Retinal pigment epithelial cell (primary cell): ENCODE results near the gene INSIG2.

Experiments
- DNase-seq: peaks from one replicate; pipeline ENCODE4 v3.0.0-alpha.2; 2010; ENCODE audit warnings: low read depth
- H3K4me3 ChIP-seq: 2 replicates; pipeline ENCODE4 v1.5.1; 2011; ENCODE audit warnings: mild to moderate bottlenecking, low read length, control low read depth, moderate library complexity
- TF ChIP-seq, protein P1 (sequence below): conservative IDR thresholded peaks from 2 replicates; pipeline ENCODE4 v1.5.1; 2011; ENCODE audit warnings: low read depth, low read length, control low read depth, inconsistent platforms

The INSIG2 gene

DNA sequence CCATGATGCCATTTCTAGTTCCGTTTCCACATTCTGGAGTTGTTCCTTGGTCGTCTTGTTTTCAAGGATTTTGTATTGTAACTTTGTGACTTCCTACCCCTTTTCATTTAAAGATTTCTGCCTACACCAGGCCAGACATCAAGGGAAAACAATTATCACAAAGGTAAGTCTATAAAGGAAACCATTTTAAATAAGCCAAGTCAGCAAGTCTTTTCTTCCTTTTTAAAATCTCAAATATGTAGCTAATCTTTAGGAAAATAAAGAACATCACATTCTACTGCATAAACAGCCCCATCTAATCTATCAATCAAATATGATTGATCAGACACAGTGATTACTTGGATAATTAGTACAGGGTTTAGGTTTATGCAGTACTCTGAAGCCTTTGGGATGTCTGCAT lies 35.8 kb upstream of the INSIG2 start:
- TF ChIP-seq, protein P1, sequence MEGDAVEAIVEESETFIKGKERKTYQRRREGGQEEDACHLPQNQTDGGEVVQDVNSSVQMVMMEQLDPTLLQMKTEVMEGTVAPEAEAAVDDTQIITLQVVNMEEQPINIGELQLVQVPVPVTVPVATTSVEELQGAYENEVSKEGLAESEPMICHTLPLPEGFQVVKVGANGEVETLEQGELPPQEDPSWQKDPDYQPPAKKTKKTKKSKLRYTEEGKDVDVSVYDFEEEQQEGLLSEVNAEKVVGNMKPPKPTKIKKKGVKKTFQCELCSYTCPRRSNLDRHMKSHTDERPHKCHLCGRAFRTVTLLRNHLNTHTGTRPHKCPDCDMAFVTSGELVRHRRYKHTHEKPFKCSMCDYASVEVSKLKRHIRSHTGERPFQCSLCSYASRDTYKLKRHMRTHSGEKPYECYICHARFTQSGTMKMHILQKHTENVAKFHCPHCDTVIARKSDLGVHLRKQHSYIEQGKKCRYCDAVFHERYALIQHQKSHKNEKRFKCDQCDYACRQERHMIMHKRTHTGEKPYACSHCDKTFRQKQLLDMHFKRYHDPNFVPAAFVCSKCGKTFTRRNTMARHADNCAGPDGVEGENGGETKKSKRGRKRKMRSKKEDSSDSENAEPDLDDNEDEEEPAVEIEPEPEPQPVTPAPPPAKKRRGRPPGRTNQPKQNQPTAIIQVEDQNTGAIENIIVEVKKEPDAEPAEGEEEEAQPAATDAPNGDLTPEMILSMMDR = no peak
- no peak overlapping the region for H3K4me3 ChIP-seq
- no peak for DNase-seq

DNA sequence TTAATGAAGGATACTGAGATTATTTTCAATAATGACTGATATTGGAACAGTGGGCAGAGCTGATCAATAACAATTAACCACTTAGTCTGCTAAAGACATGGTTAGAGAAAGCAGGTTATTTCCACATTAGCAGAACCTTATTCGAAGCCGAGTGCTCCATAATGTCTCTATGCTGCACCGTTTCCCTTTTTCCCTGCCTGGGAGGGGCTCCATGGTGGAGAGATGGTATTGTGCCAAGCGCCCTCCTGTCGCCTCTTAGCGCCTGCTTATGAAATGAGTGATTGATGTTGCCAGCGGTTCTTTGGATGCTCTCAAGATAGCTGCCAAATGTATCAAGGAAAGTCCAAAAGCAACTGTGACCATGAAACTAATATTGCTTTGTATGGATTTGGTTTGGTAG lies 34.6 kb upstream of the INSIG2 start:
- no peak overlapping the region for H3K4me3 ChIP-seq
- TF ChIP-seq, protein P1 = no peak
- no peak for DNase-seq

DNA sequence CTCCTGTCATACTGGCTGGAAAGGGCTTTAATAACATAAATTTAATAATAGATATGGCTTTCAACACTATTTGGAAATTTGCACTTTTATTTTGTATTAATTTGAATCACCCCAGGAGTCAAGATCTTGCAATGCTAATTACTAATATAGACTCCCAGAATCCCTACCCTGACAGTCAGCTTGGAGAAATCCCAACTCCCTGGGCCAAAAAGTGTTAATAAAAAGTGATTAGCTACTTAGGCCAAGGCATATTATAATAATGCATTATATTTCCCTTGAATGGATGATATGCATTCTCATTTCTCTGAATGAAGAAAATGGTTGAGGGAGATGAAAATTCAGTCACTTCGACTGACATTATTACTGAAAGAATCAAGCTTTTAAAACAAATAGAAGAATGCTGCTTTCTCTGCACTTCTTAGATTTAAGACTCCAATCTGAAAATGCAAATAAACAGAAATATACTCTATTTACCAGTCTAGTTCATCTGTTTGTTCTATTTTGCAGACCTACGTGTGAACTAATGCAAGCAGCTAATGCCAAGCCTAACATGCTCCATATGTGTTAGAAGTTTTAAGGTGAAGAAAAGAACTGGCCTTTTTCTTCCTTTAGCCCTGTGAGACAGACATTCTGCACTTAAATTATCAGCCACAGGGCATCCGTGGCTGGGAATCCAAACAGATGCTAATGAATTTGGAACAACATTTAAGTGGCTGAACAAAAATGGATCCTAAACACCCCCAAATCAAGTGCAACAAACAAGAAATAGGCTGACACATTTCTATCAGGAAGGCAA lies 33.9 kb upstream of the INSIG2 start:
- no peak for DNase-seq
- TF ChIP-seq, protein P1 = no peak
- H3K4me3 ChIP-seq = no peak overlapping the region

DNA sequence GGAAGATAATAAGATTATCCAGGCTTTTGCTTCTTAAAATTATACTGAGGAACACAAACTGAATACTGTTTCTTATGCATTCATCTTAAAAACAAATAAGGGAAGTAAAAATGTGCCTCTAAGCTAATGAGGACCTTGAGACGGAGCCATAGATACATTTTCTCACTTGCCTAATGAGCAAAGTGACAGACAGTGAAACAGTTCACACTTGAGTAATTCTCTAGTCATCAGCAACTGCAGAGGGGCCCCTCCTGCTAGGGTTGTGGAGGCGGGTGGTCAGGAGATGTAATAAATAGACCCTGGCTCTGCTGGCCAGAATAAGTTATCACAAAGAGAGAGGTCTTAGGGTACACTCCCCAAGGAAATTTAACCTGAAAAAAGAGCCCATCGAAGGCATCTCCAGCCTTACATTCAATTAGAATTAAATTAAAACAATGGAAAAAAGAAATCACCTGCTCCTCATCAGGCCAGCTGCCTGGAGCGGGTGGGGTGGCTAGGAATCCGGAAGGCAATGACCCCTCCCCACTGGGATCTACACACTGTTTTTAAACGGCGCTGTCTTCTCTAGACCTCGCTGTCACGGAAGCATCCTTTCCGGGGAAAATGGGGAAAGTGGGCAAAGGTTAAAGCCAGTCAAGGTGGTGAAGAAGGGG lies 32.6 kb upstream of the INSIG2 start:
- TF ChIP-seq, protein P1 = no peak
- H3K4me3 ChIP-seq = no peak overlapping the region
- no peak for DNase-seq

DNA sequence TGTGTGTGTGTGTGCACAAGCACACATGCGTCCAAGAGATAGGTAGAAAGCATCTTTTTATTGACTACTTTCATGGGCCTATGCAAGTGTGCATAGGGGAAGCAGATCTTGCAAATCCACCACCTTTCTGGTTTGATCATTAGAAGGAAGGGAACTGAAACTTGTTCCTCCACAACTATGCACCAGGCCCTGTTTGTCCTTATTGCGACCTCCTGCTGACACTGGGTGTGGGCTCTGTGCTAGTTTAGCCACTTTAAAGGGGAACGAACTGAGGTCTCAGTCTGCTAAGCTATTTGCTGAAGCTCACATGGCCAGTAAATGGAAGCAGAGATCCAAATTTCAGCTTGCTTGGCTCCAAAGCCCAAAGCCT lies 32.1 kb upstream of the INSIG2 start:
- TF ChIP-seq, protein P1 = no peak
- no peak for DNase-seq

DNA sequence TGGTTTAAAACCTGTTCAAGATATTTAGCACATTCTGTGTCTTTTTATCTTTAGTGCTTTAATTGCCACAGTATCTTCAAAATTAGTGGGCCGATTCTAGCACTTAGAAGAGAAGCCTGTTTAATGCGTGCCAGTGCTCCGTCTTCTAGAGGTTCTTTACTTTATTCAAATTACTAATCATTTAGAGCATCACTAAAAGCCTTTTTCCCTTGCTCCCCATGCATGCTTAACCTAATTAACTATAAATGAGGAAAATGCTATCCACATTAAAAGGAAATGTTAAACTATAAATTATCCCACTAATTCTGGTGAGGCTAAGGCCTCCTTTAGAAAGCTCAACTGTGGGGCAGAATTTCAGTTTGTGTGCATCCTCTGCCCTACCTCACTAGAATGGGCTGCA lies 31.5 kb upstream of the INSIG2 start:
- no peak for DNase-seq
- H3K4me3 ChIP-seq = no peak overlapping the region
- TF ChIP-seq, protein P1 = no peak

More for the DNA sequence above, 32.1 kb upstream of the INSIG2 start:
- H3K4me3 ChIP-seq = no peak overlapping the region

DNA sequence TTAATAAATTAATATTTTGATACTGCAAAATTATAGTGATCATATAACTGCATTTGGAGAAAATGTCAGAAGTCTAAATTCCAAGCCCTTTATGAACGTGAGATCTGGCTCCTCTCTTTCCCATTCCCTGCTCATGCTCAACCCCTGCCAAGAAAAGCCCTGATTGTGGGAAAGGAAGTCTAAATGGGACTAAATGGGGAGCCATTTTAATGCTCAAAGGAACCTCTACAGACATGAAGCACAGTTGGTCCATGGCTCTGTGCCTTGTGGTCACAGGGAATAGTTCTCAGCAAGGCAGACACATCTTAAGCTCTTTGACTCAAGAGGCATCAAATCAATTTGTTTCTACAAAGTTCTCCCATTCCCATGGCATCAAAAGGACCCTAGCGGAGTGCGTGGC lies 29.3 kb upstream of the INSIG2 start:
- TF ChIP-seq, protein P1 = no peak
- DNase-seq = no peak
- H3K4me3 ChIP-seq = no peak overlapping the region
